Measurements from ENCODE around the gene CYP2D6.

DNA sequence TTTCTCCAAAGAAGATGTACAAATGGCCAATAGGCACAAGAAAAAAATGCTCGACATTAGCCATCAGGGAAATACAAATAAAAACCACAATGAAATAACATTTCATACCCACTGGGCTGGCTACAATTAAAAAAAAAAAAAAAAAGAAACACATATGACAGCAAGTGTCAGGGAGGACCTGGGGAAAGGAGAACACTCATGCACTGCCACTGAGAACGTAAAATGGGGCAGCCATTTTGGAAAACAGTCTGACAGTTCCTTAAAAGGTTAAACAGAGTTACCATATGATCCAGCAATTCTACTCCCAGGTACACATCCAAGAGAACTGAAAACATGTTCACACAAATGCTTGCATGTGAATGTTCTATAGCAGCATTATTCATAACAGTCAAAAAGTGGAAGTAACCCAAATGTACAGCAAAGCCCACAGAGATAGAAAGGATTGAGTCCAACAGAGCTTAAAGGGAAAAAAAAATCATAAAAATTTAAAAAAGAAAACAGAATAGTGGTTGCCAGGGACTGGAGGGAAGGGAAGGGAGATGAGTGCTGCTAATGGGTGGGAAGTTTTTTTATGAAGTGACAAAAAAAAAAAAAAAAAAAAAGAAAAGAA, 48.4 kb upstream of the CYP2D6 start:
- TF ChIP-seq, protein P1, sequence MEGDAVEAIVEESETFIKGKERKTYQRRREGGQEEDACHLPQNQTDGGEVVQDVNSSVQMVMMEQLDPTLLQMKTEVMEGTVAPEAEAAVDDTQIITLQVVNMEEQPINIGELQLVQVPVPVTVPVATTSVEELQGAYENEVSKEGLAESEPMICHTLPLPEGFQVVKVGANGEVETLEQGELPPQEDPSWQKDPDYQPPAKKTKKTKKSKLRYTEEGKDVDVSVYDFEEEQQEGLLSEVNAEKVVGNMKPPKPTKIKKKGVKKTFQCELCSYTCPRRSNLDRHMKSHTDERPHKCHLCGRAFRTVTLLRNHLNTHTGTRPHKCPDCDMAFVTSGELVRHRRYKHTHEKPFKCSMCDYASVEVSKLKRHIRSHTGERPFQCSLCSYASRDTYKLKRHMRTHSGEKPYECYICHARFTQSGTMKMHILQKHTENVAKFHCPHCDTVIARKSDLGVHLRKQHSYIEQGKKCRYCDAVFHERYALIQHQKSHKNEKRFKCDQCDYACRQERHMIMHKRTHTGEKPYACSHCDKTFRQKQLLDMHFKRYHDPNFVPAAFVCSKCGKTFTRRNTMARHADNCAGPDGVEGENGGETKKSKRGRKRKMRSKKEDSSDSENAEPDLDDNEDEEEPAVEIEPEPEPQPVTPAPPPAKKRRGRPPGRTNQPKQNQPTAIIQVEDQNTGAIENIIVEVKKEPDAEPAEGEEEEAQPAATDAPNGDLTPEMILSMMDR (IDR thresholded peaks at IDR 0.05; ENCODE audit: low read length), result no peak
- TF ChIP-seq EZH2 (IDR thresholded peaks at IDR 0.05; ENCODE audit: borderline replicate concordance, low read length), result no peak

Data from OCI-LY1 (cell line).